Esophagus muscularis mucosa (tissue), 4 donors: ENCODE results near the gene TNFRSF25.

Experiments
- EP300 ChIP-seq: sonication (generic); formaldehyde crosslinking; IDR thresholded peaks from one replicate; pipeline ENCODE4 v1.6.1; 2017; ENCODE audit warnings: antibody characterized with exemption
- POLR2A ChIP-seq: fragments of 450-650 bp; IDR thresholded peaks from one replicate; pipeline ENCODE4 v1.6.1; 2017; ENCODE audit warnings: antibody characterized with exemption, moderate library complexity, mild to moderate bottlenecking, low read depth
- POLR2AphosphoS5 ChIP-seq, 2 donors: sonication (generic); formaldehyde crosslinking; IDR thresholded peaks; one replicate each; pipeline ENCODE4 v1.6.1; 2017; ENCODE audit warnings: antibody characterized with exemption in 2 of 2
- TF ChIP-seq, protein P1 (sequence below), 3 experiments: fragments of 200-600 bp in 2 of 3; fragments of 450-650 bp in 1 of 3; sonication (generic) in 2 of 3; IDR thresholded peaks; one replicate each; pipeline ENCODE4 v1.5.1; 2017 to 2019; ENCODE audit warnings: antibody characterized with exemption in 3 of 3, mild to moderate bottlenecking in 2 of 3, moderate library complexity in 1 of 3

DNA sequence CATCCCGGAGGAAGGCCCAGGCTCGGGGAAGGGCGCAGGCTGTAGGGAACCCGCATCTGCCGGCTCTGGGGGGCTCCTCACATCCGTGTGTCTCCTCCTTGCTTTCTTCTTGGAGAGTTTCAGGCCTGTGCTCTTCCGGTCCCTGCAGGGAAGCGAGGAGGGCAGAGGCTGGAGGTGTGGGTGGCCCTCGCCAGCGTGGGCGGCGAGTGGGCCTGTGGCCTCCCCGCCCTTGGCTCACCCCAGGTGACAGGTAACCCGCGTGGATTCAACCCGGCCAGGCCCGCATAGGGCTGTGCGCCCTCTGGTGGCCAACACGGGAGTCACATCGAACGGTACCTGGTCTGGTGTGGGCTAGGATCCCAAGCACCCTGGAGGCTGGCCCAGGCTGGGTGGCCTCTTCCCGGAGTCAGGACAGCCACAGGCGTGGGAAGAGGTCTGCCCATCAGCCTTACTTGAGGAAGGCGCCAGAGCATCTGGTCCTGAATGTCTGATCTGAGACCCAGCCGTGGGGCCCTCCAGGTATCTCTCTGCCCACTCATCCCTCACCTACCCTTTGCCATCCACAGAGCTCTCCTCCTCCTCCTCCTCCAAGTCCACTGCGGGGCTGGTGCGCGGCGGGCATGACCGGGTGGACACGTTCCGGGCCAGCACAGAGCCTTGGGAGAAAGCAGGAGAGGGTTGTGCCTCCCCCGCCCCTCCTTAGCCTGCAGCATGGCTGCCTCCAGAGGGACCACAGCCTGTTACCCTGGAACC lies 9.6 kb upstream of the TNFRSF25 start:
- TF ChIP-seq EP300 (no peak), POLR2A (no peak), POLR2AphosphoS5 (IDR thresholded peaks at IDR 0.05) (no peak)
- TF ChIP-seq, protein P1, sequence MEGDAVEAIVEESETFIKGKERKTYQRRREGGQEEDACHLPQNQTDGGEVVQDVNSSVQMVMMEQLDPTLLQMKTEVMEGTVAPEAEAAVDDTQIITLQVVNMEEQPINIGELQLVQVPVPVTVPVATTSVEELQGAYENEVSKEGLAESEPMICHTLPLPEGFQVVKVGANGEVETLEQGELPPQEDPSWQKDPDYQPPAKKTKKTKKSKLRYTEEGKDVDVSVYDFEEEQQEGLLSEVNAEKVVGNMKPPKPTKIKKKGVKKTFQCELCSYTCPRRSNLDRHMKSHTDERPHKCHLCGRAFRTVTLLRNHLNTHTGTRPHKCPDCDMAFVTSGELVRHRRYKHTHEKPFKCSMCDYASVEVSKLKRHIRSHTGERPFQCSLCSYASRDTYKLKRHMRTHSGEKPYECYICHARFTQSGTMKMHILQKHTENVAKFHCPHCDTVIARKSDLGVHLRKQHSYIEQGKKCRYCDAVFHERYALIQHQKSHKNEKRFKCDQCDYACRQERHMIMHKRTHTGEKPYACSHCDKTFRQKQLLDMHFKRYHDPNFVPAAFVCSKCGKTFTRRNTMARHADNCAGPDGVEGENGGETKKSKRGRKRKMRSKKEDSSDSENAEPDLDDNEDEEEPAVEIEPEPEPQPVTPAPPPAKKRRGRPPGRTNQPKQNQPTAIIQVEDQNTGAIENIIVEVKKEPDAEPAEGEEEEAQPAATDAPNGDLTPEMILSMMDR (IDR thresholded peaks at IDR 0.05) = peak; percentile 65 to 97 (median 75)
